Adrenal gland (tissue), 12 donors: Measurements from ENCODE around the gene PCARE. TPM values are rescaled to one million over a fixed set of nuclear protein-coding genes. Genes with fewer than 3 reads are reported as not detected.

Experiments
- DNase-seq, 7 donors: peaks; one replicate each; pipeline ENCODE4 v3.0.0-alpha.2; 2019 to 2020
- H3K27ac ChIP-seq, 5 donors: fragments of 200-600 bp; sonication (generic) in 4 of 5; 1 replicate in 3 of 5; 2 replicates in 2 of 5; pipeline versions ENCODE4 v1.5.1 to v1.8.0; 2016 to 2020; ENCODE audit warnings: mild to moderate bottlenecking in 1 of 5
- H3K27me3 ChIP-seq: fragments of 200-600 bp; 2 replicates; pipeline ENCODE4 v1.8.0; 2021
- H3K36me3 ChIP-seq, 2 donors: fragments of 200-600 bp; replicated peaks in 1 of 2; 1 replicate in 1 of 2; 2 replicates in 1 of 2; pipeline versions ENCODE4 v1.5.1 to v1.8.0; 2018 to 2022
- H3K4me1 ChIP-seq, 2 donors: fragments of 200-600 bp; replicated peaks in 1 of 2; 1 replicate in 1 of 2; 2 replicates in 1 of 2; pipeline versions ENCODE4 v1.5.1 to v1.8.0; 2018 to 2021
- H3K4me3 ChIP-seq, 4 donors: fragments of 200-600 bp; sonication (generic) in 3 of 4; one replicate each; pipeline ENCODE4 v1.5.1; 2016 to 2018
- H3K9me3 ChIP-seq, 3 donors: fragments of 200-600 bp; sonication (generic) in 1 of 3; replicated peaks in 1 of 3; 1 replicate in 2 of 3; 2 replicates in 1 of 3; pipeline versions ENCODE4 v1.5.1 to v1.8.0; 2016 to 2021
- POLR2A ChIP-seq, 2 donors: fragments of 450-650 bp; IDR thresholded peaks; one replicate each; pipeline ENCODE4 v1.6.1; 2017; ENCODE audit warnings: antibody characterized with exemption in 2 of 2, mild to moderate bottlenecking in 2 of 2, moderate library complexity in 1 of 2
- WGBS, 4 donors: extraction: QIAGEN DNeasy Blood & Tissue Kit in 2 of 4; methylation state at CpG; one replicate each; pipeline versions ENCODE4 v1.1.5 to v1.1.7; 2013 to 2017; 5-methylcytosine and 5-hydroxymethylcytosine counted together
- intact Hi-C, 2 donors: fragments of 100-400 bp; cut with DNase I; formaldehyde crosslinking; loops; one replicate each; pipeline versions ENCODE4 v1.14.1 to v1.15.0; 2022 to 2023
- polyA plus RNA-seq, 3 donors: library from polyadenylated mRNA; stranded (reverse); fragments of 200-250 nt in 2 of 3; fragments of 350-450 nt in 1 of 3; fragmentation: Illumina TruSeq in 1 of 3; extraction: RNeasy Lipid Tissue Mini Kit (QIAGEN cat#74804) in 1 of 3; gene quantifications; one replicate each; pipeline ENCODE4 v1.2.3, GENCODE V29; 2013 to 2014
- total RNA-seq, 9 donors: library from RNA; depleted of rRNA in 4 of 9; stranded (reverse); fragments of >200 nt in 4 of 9; fragments of 120-200 nt in 1 of 9; fragmentation: NEBNext Ultra II Directional in 1 of 9; extraction: Animal tissue kit (Norgen Biotek cat#: 25700) in 1 of 9; gene quantifications; one replicate each; pipeline versions ENCODE4 v1.1.0 to v1.2.4, GENCODE V29; 2013 to 2023
- TF ChIP-seq, protein P1 (sequence below), 6 experiments: fragments of 450-650 bp in 4 of 6; fragments of 200-600 bp in 2 of 6; sonication (generic) in 1 of 6; IDR thresholded peaks; 1 replicate in 5 of 6; 2 replicates in 1 of 6; pipeline versions ENCODE4 v1.5.1 to v1.8.0; 2016 to 2021; ENCODE audit warnings: antibody characterized with exemption in 6 of 6, mild to moderate bottlenecking in 2 of 6, moderate library complexity in 1 of 6
- donor health status: healthy with polysubstance abuse.
- donor health status: Bipolar disorder and iron deficiency.
- donor health status: DM: yes; HTN: yes; CAD: no.
- donor health status: DM: no; HTN: no; CAD: no.
- donor health status: DM: no; HTN: no; CAD: no.
- donor health status: DM: yes; HTN: yes; CAD: no.

Gene PCARE
- total and polyA plus RNA-seq, 12 donors: 0.02 to 0.17 (median 0.06) TPM; not detected in 8

DNA sequence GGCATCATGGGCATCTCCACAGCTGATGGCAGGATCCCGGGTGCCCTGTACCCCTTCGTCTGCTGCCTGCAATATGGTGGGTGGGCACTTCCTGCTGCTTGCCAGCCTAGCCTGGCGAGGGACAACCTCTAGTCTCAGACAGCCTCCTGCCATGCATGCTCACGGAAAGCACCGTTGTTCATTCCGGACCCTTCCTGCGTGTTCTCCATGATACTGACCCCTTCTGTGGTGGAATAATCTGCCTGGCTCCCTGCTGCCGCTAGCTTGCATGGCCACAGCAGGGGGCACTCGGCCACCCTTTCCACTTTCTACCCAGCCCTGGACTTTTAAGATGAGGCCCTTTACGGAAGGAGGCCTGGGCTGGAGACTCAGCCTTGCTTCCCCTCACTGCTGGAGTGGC, 12.0 kb downstream of the PCARE start:
- Histone ChIP-seq H3K36me3 (no peaks in the 10 kb centered on the region), H3K27me3 (no peaks in the 10 kb centered on the region), H3K9me3 (no peaks in the 10 kb centered on the region), H3K4me1 (no peaks in the 10 kb centered on the region), H3K27ac (no peak overlapping the region), H3K4me3 (no peak overlapping the region)
- intact Hi-C loops: no loop called here
- WGBS, 4 donors: 91 to 93% (median 92%) methylated on average over 7 to 10 of the region's 10 CpGs
- TF ChIP-seq, protein P1, sequence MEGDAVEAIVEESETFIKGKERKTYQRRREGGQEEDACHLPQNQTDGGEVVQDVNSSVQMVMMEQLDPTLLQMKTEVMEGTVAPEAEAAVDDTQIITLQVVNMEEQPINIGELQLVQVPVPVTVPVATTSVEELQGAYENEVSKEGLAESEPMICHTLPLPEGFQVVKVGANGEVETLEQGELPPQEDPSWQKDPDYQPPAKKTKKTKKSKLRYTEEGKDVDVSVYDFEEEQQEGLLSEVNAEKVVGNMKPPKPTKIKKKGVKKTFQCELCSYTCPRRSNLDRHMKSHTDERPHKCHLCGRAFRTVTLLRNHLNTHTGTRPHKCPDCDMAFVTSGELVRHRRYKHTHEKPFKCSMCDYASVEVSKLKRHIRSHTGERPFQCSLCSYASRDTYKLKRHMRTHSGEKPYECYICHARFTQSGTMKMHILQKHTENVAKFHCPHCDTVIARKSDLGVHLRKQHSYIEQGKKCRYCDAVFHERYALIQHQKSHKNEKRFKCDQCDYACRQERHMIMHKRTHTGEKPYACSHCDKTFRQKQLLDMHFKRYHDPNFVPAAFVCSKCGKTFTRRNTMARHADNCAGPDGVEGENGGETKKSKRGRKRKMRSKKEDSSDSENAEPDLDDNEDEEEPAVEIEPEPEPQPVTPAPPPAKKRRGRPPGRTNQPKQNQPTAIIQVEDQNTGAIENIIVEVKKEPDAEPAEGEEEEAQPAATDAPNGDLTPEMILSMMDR (IDR thresholded peaks at IDR 0.05): no peak
- TF ChIP-seq POLR2A (IDR thresholded peaks at IDR 0.05): no peak
- DNase-seq: peak in 1 of 7 donors; percentile 41

DNA sequence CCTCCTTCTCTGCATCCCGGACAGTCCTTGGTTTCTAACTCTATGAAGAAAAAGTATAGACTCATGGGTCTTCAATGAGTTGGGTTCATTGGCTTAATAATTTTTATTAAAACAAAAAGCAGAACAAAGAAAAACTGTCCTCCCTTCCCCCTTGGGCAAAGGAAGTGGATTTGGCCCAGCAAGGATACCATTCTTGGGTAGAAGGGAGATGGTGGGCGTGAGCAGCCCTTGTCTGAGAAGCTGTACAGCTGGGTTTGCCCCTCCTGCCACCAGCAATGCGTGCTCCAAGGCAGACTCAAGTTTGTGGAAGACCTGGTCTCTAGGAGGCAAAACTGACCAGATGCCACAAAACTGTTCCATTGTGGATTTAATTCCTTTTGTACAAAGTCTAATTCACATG, 12.7 kb downstream of the PCARE start:
- TF ChIP-seq, protein P1 (IDR thresholded peaks at IDR 0.05): no peak
- TF ChIP-seq POLR2A (IDR thresholded peaks at IDR 0.05): no peak
- WGBS, 4 donors: 78 to 91% (median 84%) methylated on average over 3 of the region's 3 CpGs
- peak in 1 of 7 donors; percentile 34 for DNase-seq
- no peak overlapping the region for H3K27ac ChIP-seq
- no peaks in the 10 kb centered on the region for H3K27me3 ChIP-seq
- intact Hi-C loops: no loop called here
- H3K36me3 ChIP-seq: no peaks in the 10 kb centered on the region
- no peaks in the 10 kb centered on the region for H3K9me3 ChIP-seq
- H3K4me1 ChIP-seq: no peaks in the 10 kb centered on the region
- H3K4me3 ChIP-seq: no peak overlapping the region

DNA sequence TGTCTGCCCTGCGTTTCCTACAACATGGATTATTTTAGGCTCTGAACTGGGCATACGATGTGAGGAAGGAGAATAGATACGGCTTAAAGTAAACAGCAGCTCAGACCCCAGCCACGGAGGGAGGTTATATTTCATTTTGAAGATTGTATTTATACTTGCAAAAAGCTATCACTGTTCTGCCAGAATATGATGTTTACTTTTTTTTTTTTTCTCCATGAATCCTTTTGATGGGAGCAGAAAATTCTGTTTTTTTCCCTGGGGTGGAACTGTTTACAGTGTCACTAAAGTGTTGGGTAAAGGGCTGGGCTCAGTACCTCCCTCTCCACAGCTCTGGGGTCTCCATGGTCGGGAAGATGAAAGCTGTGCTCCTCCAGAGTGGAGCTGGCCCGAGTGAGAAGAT, 13.1 kb downstream of the PCARE start:
- H3K4me3 ChIP-seq: no peak overlapping the region
- intact Hi-C loops: no loop called here
- 67 to 77% (median 73%) methylated on average over 6 of the region's 6 CpGs for WGBS, 4 donors
- no peak overlapping the region for H3K27ac ChIP-seq
- H3K4me1 ChIP-seq: no peaks in the 10 kb centered on the region
- H3K36me3 ChIP-seq: no peaks in the 10 kb centered on the region
- TF ChIP-seq, protein P1 (IDR thresholded peaks at IDR 0.05): no peak
- no peak for TF ChIP-seq POLR2A (IDR thresholded peaks at IDR 0.05)
- H3K27me3 ChIP-seq: no peaks in the 10 kb centered on the region
- DNase-seq: peak in 1 of 7 donors; percentile 23
- no peaks in the 10 kb centered on the region for H3K9me3 ChIP-seq

DNA sequence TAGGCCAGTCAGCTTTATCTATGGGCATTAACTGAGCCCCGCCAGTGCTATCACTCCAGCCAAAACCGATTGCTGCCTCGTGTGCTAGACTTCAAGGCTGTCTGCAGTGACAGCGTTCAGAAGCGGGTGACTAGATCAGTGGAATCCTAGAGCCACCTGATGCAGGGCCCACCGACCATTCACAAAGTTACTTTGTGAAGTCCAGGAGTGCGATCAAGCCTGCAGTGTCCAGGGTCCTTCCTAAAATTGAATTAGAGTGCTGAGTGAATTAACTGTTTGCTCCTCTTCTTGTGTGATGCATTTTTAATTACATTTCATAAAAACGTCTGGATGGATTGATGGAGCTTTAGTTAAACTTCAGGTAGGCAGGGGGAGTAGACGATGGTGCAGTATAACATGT, 13.9 kb downstream of the PCARE start:
- Histone ChIP-seq H3K4me1 (no peaks in the 10 kb centered on the region), H3K27me3 (no peaks in the 10 kb centered on the region), H3K4me3 (no peak overlapping the region), H3K36me3 (no peaks in the 10 kb centered on the region), H3K27ac (no peak overlapping the region), H3K9me3 (no peaks in the 10 kb centered on the region)
- peak in 1 of 7 donors; percentile 46 for DNase-seq
- intact Hi-C loops: no loop called here
- TF ChIP-seq POLR2A (IDR thresholded peaks at IDR 0.05): no peak
- TF ChIP-seq, protein P1 (IDR thresholded peaks at IDR 0.05): no peak
- WGBS, 4 donors: 58 to 62% (median 61%) methylated on average over 9 of the region's 9 CpGs
